ENCODE measurements around the gene MYO15B.

DNA sequence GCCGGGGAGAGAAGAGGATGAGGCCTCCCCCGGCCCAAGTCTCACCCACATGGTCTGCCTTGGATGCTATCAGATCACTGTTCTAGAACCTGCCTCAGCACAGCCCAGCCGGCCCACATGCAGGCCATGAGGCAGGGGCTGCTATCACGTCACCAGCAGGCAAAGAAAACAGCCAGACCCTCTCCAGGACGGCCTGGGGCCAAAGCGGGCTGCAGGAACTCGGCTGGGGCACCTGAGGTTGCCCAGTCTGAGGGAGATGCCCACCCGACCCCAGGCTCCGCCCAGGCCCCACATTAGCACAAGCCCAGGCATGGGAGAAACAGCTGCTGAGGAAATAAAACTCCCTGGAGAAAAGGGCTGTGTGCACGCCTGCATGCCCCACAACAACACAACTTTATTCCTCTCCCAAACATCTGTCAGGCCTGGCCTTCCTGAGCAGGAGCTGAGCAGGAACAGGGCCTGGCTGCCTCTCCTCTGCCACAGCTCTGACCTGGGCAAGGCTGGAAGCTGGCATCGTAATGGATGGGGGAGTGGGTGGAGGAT lies 39.0 kb downstream of the MYO15B start:
- TF ChIP-seq, protein P1, sequence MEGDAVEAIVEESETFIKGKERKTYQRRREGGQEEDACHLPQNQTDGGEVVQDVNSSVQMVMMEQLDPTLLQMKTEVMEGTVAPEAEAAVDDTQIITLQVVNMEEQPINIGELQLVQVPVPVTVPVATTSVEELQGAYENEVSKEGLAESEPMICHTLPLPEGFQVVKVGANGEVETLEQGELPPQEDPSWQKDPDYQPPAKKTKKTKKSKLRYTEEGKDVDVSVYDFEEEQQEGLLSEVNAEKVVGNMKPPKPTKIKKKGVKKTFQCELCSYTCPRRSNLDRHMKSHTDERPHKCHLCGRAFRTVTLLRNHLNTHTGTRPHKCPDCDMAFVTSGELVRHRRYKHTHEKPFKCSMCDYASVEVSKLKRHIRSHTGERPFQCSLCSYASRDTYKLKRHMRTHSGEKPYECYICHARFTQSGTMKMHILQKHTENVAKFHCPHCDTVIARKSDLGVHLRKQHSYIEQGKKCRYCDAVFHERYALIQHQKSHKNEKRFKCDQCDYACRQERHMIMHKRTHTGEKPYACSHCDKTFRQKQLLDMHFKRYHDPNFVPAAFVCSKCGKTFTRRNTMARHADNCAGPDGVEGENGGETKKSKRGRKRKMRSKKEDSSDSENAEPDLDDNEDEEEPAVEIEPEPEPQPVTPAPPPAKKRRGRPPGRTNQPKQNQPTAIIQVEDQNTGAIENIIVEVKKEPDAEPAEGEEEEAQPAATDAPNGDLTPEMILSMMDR (IDR thresholded peaks at IDR 0.05; ENCODE audit: low read depth, low read length, poor library complexity, severe bottlenecking), result no peak
- TF ChIP-seq EZH2phosphoT487 (IDR thresholded peaks at IDR 0.05; ENCODE audit: borderline replicate concordance, low read length), result no peak

Data from DOHH2 (cell line).